GM19238 (cell line): Measurements from ENCODE around the gene STMN1.

ENCODE experiments used
- DNase-seq: peaks from one replicate; pipeline ENCODE4 v3.0.0; 2011; ENCODE audit warnings: low spot score; ENCODE audit not compliant: insufficient read length

Gene STMN1

DNA sequence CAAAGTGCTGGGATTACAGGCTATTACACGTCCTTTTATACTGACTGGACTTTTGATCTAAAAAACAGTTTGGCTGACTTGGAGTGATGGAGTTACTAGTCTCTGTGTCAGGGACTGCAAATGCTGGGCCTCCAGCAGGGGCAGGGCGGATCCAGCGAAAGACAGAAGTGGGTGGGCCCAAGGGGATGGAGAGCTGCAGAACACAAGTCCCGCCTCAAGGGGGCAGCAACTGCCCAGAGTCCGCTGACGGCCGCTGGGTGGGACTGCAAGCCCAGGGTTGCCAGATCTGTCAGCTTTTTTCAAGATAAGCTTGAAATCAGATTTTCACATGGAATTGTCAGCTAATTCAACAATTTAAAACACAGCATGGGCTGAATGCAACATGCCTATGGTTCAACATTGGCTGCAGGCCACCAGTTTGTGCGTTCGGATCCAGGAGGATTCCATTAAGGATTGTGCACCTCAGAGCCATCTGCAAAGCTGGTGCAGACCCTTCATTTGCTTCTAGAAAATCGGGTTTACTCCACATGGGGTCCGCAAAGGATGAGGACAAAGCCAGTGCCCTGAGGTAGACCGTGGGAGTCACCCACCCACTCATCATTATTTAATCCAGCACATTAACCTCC is 10.7 kb downstream of the STMN1 start:
- peak; percentile 96 for DNase-seq

GRCh38 chr1:25893116-25893515 is 13.1 kb downstream of the STMN1 start:
- DNase-seq = no peak

- DNase-seq = no peak
Observed at GRCh38 chr1:25891606-25892005, 14.6 kb downstream of the STMN1 start.

- no peak for DNase-seq
Observed at GRCh38 chr1:25890239-25891034, 15.8 kb downstream of the STMN1 start.

GRCh38 chr1:25889470-25889869 is 16.7 kb downstream of the STMN1 start:
- DNase-seq = no peak

DNA sequence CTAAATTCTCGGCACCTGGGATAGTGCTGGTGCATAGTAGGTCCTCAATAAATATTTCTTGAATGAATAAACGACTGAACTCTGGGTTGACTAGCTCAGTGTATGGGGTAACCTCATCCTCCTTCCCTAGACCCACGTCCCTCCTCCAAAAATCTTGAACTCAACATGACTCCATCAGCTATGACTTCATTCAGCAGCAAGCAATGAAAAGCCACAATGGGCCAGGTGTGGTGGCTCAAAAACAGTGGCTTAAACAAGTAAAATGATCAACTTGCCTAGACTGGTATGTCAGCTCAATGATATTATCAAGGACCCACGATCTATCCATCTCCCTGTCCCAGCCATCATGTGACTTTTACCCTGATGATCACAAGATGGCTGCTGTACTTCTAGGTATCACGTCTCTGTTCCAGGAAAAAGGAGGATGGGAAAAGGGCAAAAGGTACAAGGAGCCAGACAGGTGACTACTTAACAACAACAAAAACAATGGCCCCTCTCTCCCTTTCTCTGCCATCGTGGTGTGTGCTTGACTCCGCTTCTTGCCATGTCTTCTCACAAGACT is 17.7 kb downstream of the STMN1 start:
- no peak for DNase-seq

DNA sequence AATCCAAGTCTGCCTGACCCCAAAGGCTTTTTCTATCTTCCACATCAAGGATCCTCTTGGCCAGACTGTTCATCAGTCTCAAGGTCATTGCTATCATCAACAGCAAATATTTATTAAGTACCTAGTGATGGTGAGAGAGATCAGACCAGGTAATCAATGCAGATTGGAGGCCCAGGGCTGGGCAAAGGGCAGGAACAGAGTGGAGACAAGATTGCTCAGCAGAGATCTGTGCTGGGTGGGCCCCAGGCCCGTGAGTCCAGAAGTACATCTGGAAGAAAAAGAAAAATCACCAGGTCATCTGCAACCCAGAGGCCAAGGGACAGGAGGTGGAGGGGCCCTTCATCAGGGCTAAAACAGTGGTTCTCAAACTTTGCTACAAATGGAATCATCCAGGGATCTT is 20.6 kb downstream of the STMN1 start:
- DNase-seq = no peak

DNA sequence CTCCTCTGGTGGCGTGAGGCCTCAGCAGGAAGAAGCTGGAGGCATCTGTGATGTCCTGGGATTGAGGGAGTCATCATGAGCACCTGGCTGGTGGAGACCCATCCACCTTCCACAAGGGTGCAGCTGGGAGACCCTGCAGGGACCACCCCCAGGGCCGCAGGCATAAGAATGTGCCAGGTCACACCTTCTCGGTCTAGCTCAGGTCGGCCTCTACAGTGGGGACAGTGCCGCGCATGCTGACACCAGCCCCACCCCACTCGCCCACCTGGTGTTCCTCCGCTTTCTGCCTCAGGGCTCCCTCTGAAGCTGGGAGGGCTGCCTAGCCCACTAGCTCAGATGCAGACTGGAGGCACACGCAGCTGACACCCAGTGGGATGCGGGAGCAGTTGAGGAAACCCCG is 25.0 kb downstream of the STMN1 start:
- no peak for DNase-seq

- DNase-seq = no peak
Observed at GRCh38 chr1:25880518-25880917, 25.7 kb downstream of the STMN1 start.

DNA sequence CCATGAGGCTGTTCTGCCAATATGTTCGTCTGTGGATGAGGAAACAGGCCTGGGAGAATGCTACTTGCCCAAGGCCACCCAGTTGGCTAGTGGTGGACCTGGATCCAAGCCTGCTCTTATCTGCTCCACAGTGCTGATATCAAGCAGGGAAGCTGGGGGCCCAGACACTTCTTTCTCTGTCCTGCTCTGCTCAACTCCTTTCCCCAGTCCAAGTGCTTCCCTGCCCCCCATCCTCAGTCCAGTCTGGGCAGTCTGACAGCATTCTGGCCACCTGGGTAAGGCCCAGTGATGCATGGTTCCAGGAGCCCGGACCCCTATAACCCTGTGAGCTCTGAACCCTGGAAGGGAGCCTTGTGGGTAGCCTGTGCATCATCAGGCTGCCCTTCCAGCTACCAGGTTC is 26.5 kb downstream of the STMN1 start:
- no peak for DNase-seq

- DNase-seq = no peak
Observed at GRCh38 chr1:25878690-25879089, 27.5 kb downstream of the STMN1 start.

DNA sequence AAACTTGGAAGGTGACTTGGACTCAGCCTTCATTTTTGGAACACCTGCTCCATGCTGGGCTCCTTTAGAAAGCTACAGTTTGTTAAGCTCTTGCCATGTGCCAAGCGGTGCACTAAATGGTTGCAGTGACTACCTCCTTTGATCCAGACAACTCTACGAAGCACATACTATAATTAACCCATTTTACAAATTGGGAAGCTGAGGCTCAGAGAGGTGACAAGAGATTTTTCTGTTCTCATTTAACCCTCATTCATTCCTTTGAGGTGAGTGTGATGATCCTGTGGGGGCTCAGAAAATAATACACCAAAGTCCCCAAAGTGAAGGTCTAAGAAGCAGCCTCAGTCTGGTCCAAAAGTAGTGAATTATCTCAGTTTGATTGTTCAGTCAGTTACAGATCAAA is 29.1 kb downstream of the STMN1 start:
- DNase-seq = no peak

DNA sequence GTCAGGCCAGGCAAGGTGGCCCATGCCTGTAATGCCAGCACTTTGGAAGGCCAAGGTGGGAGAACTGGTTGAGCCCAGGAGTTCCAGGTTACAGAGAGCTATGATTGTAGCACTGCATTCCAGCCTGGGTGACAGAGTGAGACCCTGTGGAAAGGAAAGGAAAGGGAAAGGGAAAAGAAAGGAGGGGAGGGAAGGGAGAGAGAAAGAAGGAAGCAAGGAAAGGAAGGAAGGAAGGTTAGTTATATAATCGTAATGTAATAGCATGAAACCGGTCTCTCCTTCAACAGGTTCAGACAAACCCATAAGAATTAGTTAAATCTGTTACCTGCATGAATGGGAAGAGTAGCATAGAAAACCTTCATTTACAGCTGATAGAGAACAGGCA is 29.5 kb downstream of the STMN1 start:
- no peak for DNase-seq

- DNase-seq = no peak
Observed at GRCh38 chr1:25875856-25876692, 30.1 kb downstream of the STMN1 start.

- DNase-seq = peak; percentile 64
Observed at GRCh38 chr1:25875154-25875855, 30.9 kb downstream of the STMN1 start, which contains the start of gene PAQR7. Gene PAQR7, minus strand, starts transcription at chr1:25875708. Its CDS starts 11,869 bp downstream, at chr1:25863839.

- no peak for DNase-seq
Observed at GRCh38 chr1:25874635-25875153, 31.5 kb downstream of the STMN1 start.

DNA sequence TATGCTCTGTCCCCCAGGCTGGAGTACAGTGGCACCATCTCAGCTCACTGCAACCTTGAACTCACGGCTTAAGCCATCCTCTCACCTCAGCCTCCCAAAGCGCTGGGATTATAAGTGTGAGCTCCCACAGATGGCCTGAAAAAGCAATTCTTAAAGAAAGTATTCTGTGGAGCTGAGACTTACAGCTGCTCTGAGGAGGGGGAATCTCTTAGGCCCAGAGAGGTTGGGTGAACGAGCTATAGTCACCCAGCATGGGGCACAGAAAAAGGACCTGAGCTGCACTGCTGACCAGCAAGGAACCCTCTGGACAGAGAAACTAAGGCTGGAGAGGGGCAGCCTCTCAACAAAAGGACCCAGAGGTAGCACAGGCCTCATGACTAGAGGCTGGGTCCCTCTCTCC is 32.0 kb downstream of the STMN1 start:
- no peak for DNase-seq

DNA sequence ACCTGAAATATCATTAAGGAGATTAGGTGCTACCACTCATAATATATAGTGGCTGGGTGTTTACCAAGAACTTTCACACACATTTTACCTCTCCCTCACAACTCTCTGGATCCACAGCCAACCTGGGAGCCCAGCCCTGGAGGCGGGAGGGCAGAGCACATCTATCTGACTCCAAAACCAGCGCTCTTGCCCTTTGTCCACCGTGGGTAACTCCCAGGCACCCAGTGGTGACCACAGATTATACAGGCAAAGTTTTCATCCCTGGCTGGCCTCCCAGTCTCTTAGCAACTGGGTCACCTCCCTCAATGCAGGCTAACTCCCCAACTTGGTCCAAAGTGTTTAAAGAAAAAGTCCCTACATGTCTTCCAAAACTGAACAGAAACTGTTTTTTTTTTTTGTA is 33.1 kb downstream of the STMN1 start:
- no peak for DNase-seq

DNA sequence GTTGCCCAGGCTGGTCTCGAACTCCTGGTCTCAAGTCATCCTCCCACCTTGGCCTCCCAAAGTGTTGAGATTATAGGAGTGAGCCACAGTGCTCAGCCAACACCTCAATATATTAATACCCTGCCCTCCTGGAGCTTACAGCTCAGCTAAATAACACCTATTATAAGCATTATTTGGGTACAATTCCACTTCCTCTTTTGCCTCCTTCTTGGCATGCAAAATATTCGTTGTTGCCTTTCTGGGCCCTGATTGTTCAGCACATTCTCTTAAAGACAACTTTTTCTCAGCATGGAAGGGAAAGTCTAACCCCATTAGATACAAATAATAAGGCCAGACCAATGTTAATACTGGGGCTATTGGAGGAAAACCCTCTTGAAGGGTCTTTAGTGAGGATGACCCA is 33.5 kb downstream of the STMN1 start:
- no peak for DNase-seq

DNA sequence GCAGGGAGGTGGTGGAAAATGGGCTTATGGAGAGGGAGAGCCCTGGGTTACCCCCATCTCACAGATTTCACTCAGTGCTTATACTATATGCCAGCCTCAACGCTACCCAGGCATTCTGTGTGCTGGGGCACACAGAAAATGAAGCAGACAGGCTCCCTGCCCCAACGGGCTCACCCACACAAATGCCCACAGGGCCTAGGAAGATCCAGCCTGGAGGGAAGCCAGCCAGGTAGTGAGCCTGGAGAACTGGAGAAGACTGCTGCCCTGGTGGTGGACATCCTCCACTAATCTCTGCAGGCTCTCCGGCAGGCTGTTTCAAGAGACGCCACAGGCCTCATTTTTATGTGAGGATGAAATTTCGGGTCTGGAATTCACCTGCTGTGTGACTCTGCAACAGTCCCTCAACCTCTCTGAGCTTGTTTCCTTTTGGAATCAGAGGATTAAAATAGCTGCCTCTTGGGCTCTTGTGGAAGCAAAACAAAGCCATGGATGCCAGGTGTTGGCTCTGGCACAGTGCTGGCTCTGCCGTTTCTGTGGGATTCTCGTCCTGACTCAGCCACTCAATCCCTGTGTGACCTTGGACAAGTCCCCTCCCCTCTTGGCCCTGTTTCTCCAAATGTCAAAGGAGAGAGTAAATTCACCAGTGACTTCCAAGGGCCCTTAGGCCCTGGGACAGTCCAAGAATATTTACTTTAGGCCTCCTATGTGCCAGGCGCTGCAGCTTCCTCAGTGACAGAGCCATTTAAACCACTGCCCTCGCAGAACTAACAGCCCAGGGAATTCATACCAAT is 34.3 kb downstream of the STMN1 start:
- no peak for DNase-seq
